ENCODE measurements around the gene RDH5. TPM values are rescaled to one million over a fixed set of nuclear protein-coding genes. Genes with fewer than 3 reads are reported as not detected.
A peak's percentile ranks its signal among the peaks of the same experiment; 100 is the strongest.

The RDH5 gene
- total RNA-seq, 6 experiments from 2014 or later = 6.6 to 13.2 (median 7.8) TPM

DNA sequence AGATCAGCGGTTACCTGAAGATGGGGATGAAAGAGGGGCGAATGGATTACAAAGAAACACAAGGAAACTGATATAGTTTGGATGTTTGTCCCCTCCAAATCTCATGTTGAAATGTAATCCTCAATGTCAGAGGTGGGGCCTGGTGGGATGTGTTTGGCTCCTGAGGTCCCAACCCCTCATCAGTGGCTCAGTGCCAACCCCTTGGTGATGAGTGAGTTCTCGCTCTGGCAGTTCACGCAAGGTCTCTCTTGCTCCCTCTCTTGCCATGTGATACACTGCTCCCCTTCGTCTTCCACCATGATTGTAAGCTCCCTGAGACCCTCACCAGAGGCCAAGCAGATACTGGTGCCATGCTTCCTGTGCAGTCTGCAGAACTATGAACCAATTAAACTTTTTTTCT lies 40.5 kb upstream of the RDH5 start:
- no peaks in the 10 kb centered on the region for H3K9me3 Mint-ChIP-seq
- H3K36me3 Mint-ChIP-seq (ENCODE audit: low read depth) = no peaks in the 10 kb centered on the region
- no peak for DNase-seq
- peaks cover 11% of the 10 kb centered on the region for H3K4me1 Mint-ChIP-seq (ENCODE audit: low read depth)
- TF ChIP-seq, protein P1, sequence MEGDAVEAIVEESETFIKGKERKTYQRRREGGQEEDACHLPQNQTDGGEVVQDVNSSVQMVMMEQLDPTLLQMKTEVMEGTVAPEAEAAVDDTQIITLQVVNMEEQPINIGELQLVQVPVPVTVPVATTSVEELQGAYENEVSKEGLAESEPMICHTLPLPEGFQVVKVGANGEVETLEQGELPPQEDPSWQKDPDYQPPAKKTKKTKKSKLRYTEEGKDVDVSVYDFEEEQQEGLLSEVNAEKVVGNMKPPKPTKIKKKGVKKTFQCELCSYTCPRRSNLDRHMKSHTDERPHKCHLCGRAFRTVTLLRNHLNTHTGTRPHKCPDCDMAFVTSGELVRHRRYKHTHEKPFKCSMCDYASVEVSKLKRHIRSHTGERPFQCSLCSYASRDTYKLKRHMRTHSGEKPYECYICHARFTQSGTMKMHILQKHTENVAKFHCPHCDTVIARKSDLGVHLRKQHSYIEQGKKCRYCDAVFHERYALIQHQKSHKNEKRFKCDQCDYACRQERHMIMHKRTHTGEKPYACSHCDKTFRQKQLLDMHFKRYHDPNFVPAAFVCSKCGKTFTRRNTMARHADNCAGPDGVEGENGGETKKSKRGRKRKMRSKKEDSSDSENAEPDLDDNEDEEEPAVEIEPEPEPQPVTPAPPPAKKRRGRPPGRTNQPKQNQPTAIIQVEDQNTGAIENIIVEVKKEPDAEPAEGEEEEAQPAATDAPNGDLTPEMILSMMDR (IDR thresholded peaks at IDR 0.05) = no peak
- no peak overlapping the region for H3K4me3 Mint-ChIP-seq
- peaks cover 21% of the 10 kb centered on the region for H3K27me3 Mint-ChIP-seq (ENCODE audit: insufficient read depth)
- H3K27ac Mint-ChIP-seq = no peak overlapping the region

DNA sequence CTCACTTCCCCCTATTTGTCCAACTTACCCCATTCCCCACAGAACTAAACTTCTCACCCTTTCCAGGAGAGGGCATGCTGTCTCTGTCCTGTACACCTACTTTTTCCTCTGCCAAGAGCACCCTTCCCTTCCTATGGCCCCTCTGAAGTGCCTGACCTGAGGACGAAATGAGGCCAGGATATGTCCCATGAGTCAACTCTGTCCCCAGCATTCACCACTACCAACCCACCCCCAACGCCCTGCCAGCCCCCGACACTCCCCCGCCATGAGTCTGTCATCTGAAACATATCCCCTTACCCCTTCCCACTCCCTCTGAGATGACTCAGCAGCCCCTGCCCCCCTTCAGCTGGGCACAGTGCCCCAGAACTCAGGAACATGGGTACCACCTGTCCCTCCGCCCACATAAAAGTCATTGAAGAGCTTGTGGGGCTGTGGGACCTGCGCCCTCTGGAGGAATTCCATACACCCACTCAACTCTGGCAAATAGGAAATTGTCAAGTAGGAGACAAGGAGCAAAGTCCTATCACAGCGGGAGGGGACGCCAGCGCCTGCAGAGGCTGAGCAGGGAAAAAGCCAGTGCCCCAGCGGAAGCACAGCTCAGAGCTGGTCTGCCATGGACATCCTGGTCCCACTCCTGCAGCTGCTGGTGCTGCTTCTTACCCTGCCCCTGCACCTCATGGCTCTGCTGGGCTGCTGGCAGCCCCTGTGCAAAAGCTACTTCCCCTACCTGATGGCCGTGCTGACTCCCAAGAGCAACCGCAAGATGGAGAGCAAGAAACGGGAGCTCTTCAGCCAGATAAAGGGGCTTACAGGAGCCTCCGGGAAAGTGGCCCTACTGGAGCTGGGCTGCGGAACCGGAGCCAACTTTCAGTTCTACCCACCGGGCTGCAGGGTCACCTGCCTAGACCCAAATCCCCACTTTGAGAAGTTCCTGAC lies 38.8 kb upstream of the RDH5 start:
- H3K4me1 Mint-ChIP-seq (ENCODE audit: low read depth) = peaks cover 11% of the 10 kb centered on the region
- peak overlapping the region; percentile 52; the same call in 1 of the 2 replicates for H3K4me3 Mint-ChIP-seq
- H3K36me3 Mint-ChIP-seq (ENCODE audit: low read depth) = no peaks in the 10 kb centered on the region
- H3K27me3 Mint-ChIP-seq (ENCODE audit: insufficient read depth) = peaks cover 21% of the 10 kb centered on the region
- TF ChIP-seq, protein P1 (IDR thresholded peaks at IDR 0.05) = peak; percentile 66
- no peak overlapping the region; the same call in 1 of the 2 replicates for H3K27ac Mint-ChIP-seq
- no peaks in the 10 kb centered on the region for H3K9me3 Mint-ChIP-seq
- peak; percentile 59 for DNase-seq

DNA sequence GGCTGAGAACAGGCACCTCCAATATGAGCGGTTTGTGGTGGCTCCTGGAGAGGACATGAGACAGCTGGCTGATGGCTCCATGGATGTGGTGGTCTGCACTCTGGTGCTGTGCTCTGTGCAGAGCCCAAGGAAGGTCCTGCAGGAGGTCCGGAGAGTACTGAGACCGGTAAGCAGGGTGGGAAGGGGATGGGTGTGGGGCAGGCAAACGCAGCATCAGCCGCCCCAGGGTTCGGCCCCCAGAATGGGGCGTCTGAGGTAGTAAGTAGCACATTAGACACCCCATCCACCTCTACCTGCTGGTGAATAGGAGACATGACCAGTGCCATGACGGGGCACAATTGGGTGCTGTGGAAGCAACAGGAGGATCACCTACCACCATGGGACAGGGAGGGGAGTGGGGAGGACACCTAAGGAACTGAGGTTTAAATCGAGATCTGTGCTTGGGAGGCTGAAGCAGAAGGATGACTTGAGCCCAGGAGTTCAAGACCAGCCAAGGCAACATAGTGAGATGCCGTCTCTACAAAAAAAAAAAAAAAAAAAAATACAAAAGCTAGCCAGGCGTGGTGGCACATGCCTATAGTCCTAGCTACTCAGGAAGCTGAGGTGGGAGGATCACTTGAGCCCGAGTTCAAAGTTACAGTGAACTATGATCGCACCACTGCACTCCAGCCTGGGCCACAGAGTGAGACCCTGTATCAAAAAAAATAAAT lies 38.0 kb upstream of the RDH5 start:
- Mint-ChIP-seq H3K27ac (no peak overlapping the region), H3K36me3 (ENCODE audit: low read depth) (no peaks in the 10 kb centered on the region), H3K27me3 (ENCODE audit: insufficient read depth) (peaks cover 20% of the 10 kb centered on the region), H3K9me3 (no peaks in the 10 kb centered on the region), H3K4me1 (ENCODE audit: low read depth) (peaks cover 11% of the 10 kb centered on the region), H3K4me3 (no peak overlapping the region)
- TF ChIP-seq, protein P1 (IDR thresholded peaks at IDR 0.05) = no peak
- no peak for DNase-seq

DNA sequence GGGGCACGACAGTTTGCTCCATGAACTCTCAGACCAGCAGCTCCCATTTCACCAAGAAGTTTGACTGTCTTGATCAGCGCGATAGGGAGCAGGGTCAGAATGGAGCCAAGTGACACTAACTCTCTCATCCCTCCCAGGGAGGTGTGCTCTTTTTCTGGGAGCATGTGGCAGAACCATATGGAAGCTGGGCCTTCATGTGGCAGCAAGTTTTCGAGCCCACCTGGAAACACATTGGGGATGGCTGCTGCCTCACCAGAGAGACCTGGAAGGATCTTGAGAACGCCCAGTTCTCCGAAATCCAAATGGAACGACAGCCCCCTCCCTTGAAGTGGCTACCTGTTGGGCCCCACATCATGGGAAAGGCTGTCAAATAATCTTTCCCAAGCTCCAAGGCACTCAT lies 36.5 kb upstream of the RDH5 start:
- Mint-ChIP-seq H3K4me3 (no peak overlapping the region), H3K27me3 (ENCODE audit: insufficient read depth) (peaks cover 24% of the 10 kb centered on the region), H3K4me1 (ENCODE audit: low read depth) (peaks cover 11% of the 10 kb centered on the region), H3K9me3 (no peaks in the 10 kb centered on the region), H3K36me3 (ENCODE audit: low read depth) (no peaks in the 10 kb centered on the region), H3K27ac (no peak overlapping the region)
- no peak for DNase-seq
- TF ChIP-seq, protein P1 (IDR thresholded peaks at IDR 0.05) = no peak

DNA sequence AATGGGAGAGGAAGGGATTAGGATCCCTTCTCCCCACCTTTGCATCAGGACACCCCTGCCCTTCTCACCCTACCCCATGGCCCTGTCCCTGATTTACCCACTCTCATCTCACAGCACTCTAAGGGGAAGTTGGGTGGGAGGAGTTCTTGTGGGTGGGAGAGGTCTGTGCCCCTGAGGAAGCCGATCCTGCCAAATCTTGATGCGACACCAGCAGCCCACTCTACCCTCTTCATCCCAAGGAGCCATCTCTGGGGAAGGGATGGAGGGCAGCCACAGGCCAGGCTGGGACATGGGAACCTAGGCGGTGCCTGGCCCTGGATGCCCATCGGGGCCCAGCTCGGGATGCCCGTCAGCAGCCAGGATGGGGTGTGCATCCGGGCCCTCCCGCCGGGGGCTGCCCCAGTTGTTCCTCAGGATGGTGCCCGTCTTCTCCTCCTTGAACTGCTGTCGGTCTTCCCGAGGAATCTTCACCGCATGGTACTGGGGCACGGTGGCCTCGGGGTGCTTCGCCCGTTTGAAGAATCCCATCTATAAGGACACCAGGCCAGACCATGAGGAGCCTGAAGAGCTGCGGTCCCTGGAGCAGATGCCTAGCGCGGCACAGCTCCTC lies 35.3 kb upstream of the RDH5 start:
- no peak overlapping the region for H3K27ac Mint-ChIP-seq
- TF ChIP-seq, protein P1 (IDR thresholded peaks at IDR 0.05) = no peak
- no peak for DNase-seq
- no peaks in the 10 kb centered on the region for H3K9me3 Mint-ChIP-seq
- H3K27me3 Mint-ChIP-seq (ENCODE audit: insufficient read depth) = peaks cover 20% of the 10 kb centered on the region
- no peaks in the 10 kb centered on the region for H3K36me3 Mint-ChIP-seq (ENCODE audit: low read depth)
- no peak overlapping the region for H3K4me3 Mint-ChIP-seq
- peaks cover 11% of the 10 kb centered on the region for H3K4me1 Mint-ChIP-seq (ENCODE audit: low read depth)

All from HFFc6 (cell line).